ENCODE results near the gene MCRS1. TPM values are rescaled to one million over a fixed set of nuclear protein-coding genes. Genes with fewer than 3 reads are reported as not detected.

MCRS1 gene
- total and polyA plus RNA-seq, 10 of the 15 experiments (the other 5 are each of a cell fraction or from before 2014, with no cell fraction given), result 34.3 to 82.8 (median 57.6) TPM

- Histone ChIP-seq H3K4me3 (no peak overlapping the region), H3K79me2 (ENCODE audit: control insufficient read depth, insufficient read depth, low read length) (no peaks in the 10 kb centered on the region), H3K4me1 (ENCODE audit: control insufficient read depth, insufficient read depth, low read length) (peaks cover 11% of the 10 kb centered on the region), H3K36me3 (ENCODE audit: control insufficient read depth in 2 of 2, insufficient read depth in 2 of 2, low read length in 1 of 2) (no peaks in the 10 kb centered on the region), H3K4me2 (ENCODE audit: control insufficient read depth, insufficient read depth) (no peak overlapping the region), H3K9ac (ENCODE audit: control insufficient read depth, insufficient read depth, low read length) (no peak overlapping the region), H3K27ac (ENCODE audit: control insufficient read depth, insufficient read depth) (no peak overlapping the region), H3K27me3 (replicated peaks in 1 of 2; ENCODE audit: control insufficient read depth in 2 of 2, insufficient read depth in 2 of 2, low read length in 1 of 2) (peaks cover 9 to 18% of the 10 kb centered on the region in 2 experiments), H2AFZ (ENCODE audit: control insufficient read depth, low read depth, low read length) (no peak overlapping the region), H3K9me3 (replicated peaks; ENCODE audit: control insufficient read depth, insufficient read depth, low read length) (no peaks in the 10 kb centered on the region), H4K20me1 (ENCODE audit: control insufficient read depth, insufficient read depth) (no peaks in the 10 kb centered on the region; the same call in 1 of the 2 replicates)
- ChIA-PET CTCF (interaction anchor here (1.7 to 3.0 kb wide), 2 partner anchors 12 to 184 kb away, joined by 6 to 7 read pairs; no protein-coding TSS in a partner anchor), RAD21 (ENCODE audit: unreplicated experiment) (interaction anchor here (1.2 kb wide), 1 partner anchor 10 kb away, joined by 3 read pairs; no protein-coding TSS in a partner anchor), SMC1A (ENCODE audit: uncharacterized antibody, unreplicated experiment) (interaction anchor here (0.6 kb wide), 1 partner anchor 36 kb away, joined by 3 read pairs; no protein-coding TSS in a partner anchor), POLR2A (no interaction called here)
- intact Hi-C loops (cut with micrococcal nuclease; ENCODE audit: unreplicated experiment), result no loop called here
- in situ Hi-C loops (cut with MboI), result no loop called here
- no peak for DNase-seq (ENCODE audit: low read depth, low spot score)
- FAIRE-seq, result no peak
- BruUV-seq (replicated peaks), result no TSS peak
- WGBS (ENCODE audit: insufficient coverage, insufficient replicate concordance, low lambda C conversion rate, missing lambda C conversion rate), result 88% methylated on average over 14 of the region's 15 CpGs
- no peak for ATAC-seq
- TF ChIP-seq, protein P1, sequence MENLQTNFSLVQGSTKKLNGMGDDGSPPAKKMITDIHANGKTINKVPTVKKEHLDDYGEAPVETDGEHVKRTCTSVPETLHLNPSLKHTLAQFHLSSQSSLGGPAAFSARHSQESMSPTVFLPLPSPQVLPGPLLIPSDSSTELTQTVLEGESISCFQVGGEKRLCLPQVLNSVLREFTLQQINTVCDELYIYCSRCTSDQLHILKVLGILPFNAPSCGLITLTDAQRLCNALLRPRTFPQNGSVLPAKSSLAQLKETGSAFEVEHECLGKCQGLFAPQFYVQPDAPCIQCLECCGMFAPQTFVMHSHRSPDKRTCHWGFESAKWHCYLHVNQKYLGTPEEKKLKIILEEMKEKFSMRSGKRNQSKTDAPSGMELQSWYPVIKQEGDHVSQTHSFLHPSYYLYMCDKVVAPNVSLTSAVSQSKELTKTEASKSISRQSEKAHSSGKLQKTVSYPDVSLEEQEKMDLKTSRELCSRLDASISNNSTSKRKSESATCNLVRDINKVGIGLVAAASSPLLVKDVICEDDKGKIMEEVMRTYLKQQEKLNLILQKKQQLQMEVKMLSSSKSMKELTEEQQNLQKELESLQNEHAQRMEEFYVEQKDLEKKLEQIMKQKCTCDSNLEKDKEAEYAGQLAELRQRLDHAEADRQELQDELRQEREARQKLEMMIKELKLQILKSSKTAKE (IDR thresholded peaks at IDR 0.05; ENCODE audit: low read depth, poor library complexity, severe bottlenecking), result no peak
- TF ChIP-seq, protein P2, sequence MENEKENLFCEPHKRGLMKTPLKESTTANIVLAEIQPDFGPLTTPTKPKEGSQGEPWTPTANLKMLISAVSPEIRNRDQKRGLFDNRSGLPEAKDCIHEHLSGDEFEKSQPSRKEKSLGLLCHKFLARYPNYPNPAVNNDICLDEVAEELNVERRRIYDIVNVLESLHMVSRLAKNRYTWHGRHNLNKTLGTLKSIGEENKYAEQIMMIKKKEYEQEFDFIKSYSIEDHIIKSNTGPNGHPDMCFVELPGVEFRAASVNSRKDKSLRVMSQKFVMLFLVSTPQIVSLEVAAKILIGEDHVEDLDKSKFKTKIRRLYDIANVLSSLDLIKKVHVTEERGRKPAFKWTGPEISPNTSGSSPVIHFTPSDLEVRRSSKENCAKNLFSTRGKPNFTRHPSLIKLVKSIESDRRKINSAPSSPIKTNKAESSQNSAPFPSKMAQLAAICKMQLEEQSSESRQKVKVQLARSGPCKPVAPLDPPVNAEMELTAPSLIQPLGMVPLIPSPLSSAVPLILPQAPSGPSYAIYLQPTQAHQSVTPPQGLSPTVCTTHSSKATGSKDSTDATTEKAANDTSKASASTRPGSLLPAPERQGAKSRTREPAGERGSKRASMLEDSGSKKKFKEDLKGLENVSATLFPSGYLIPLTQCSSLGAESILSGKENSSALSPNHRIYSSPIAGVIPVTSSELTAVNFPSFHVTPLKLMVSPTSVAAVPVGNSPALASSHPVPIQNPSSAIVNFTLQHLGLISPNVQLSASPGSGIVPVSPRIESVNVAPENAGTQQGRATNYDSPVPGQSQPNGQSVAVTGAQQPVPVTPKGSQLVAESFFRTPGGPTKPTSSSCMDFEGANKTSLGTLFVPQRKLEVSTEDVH (IDR thresholded peaks at IDR 0.05; ENCODE audit: low read depth, partially characterized antibody), result no peak
- TF ChIP-seq TCF3 (IDR thresholded peaks at IDR 0.05; ENCODE audit: borderline replicate concordance, insufficient read depth, low read depth, low read length) (no peak), NR2C2 (IDR thresholded peaks at IDR 0.05; ENCODE audit: borderline replicate concordance, control insufficient read depth, insufficient read length, low read depth) (no peak), CBFB (IDR thresholded peaks at IDR 0.05; ENCODE audit: low read depth) (no peak), POLR2A (IDR thresholded peaks at IDR 0.05; ENCODE audit: low read depth, low read length) (no peak), MEF2B (IDR thresholded peaks at IDR 0.05; ENCODE audit: partially characterized antibody, poor library complexity, severe bottlenecking) (no peak), RAD51 (IDR thresholded peaks at IDR 0.05) (no peak), KDM1A (IDR thresholded peaks at IDR 0.05; ENCODE audit: borderline replicate concordance) (no peak), HDAC6 (IDR thresholded peaks at IDR 0.05; ENCODE audit: unreplicated experiment) (no peak), BMI1 (IDR thresholded peaks at IDR 0.05; ENCODE audit: borderline replicate concordance) (no peak), ZNF217 (IDR thresholded peaks at IDR 0.05) (no peak), PRDM15 (CRISPR knock-in tag; IDR thresholded peaks at IDR 0.05) (no peak)
- TF ChIP-seq, protein P3, sequence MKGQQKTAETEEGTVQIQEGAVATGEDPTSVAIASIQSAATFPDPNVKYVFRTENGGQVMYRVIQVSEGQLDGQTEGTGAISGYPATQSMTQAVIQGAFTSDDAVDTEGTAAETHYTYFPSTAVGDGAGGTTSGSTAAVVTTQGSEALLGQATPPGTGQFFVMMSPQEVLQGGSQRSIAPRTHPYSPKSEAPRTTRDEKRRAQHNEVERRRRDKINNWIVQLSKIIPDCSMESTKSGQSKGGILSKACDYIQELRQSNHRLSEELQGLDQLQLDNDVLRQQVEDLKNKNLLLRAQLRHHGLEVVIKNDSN (IDR thresholded peaks at IDR 0.05; ENCODE audit: borderline replicate concordance, extremely low read length, insufficient read depth, low read depth, low read length), result no peak
Observed at GRCh38 chr12:49542592-49543160, 25.3 kb downstream of the MCRS1 start.

Data from GM12878 (cell line).